GM08714 (cell line): Measurements from ENCODE around the gene NDFIP1.
A peak's percentile ranks its signal among the peaks of the same experiment; 100 is the strongest.

Experiments used
- H3K4me3 ChIP-seq: fragments of 200-500 bp; sonication (Bioruptor generic); 2 replicates; pipeline ENCODE4 v1.5.1; 2014; ENCODE audit warnings: mild to moderate bottlenecking, low read length, inconsistent platforms
- ZNF274 ChIP-seq: IDR thresholded peaks from 2 replicates; pipeline ENCODE4 v1.6.1; 2012; ENCODE audit warnings: mild to moderate bottlenecking, low read depth, low read length

NDFIP1 gene

GRCh38 chr5:142108432-142109330 lies at the start of gene NDFIP1:
Gene NDFIP1 (plus strand): TSS chr5:142108779. CDS start chr5:142108975, 196 bp downstream.
- peak within 1 kb of the TSS; percentile 78 for H3K4me3 ChIP-seq

GRCh38 chr5:142059304-142059940 lies 49.2 kb upstream of the NDFIP1 start:
- no peak overlapping the region for H3K4me3 ChIP-seq
- TF ChIP-seq ZNF274: no peak

More at GRCh38 chr5:142108432-142109330, at the start of gene NDFIP1:
- no peak for TF ChIP-seq ZNF274

GRCh38 chr5:142063376-142063775 lies 45.2 kb upstream of the NDFIP1 start:
- no peak overlapping the region for H3K4me3 ChIP-seq
- no peak for TF ChIP-seq ZNF274

GRCh38 chr5:142063878-142064331 lies 44.7 kb upstream of the NDFIP1 start:
- H3K4me3 ChIP-seq: no peak overlapping the region
- no peak for TF ChIP-seq ZNF274

GRCh38 chr5:142065273-142065672 lies 43.3 kb upstream of the NDFIP1 start:
- no peak overlapping the region for H3K4me3 ChIP-seq

GRCh38 chr5:142069606-142070399 lies 38.8 kb upstream of the NDFIP1 start:
- no peak for TF ChIP-seq ZNF274
- no peak overlapping the region for H3K4me3 ChIP-seq

More at GRCh38 chr5:142065273-142065672, 43.3 kb upstream of the NDFIP1 start:
- no peak for TF ChIP-seq ZNF274

- TF ChIP-seq ZNF274: no peak
- no peak overlapping the region for H3K4me3 ChIP-seq
Observed at GRCh38 chr5:142070734-142071133, 37.8 kb upstream of the NDFIP1 start.

- H3K4me3 ChIP-seq: no peak overlapping the region
- no peak for TF ChIP-seq ZNF274
Observed at GRCh38 chr5:142072488-142072887, 36.1 kb upstream of the NDFIP1 start.

- no peak overlapping the region for H3K4me3 ChIP-seq
- TF ChIP-seq ZNF274: no peak
Observed at GRCh38 chr5:142073362-142073988, 35.1 kb upstream of the NDFIP1 start.

- TF ChIP-seq ZNF274: no peak
- no peak overlapping the region for H3K4me3 ChIP-seq
Observed at GRCh38 chr5:142074006-142074405, 34.6 kb upstream of the NDFIP1 start.

- TF ChIP-seq ZNF274: no peak
- no peak overlapping the region for H3K4me3 ChIP-seq
Observed at GRCh38 chr5:142078221-142078620, 30.4 kb upstream of the NDFIP1 start.

- no peak for TF ChIP-seq ZNF274
- no peak overlapping the region for H3K4me3 ChIP-seq
Observed at GRCh38 chr5:142078706-142079105, 29.9 kb upstream of the NDFIP1 start.

- no peak for TF ChIP-seq ZNF274
- no peak overlapping the region for H3K4me3 ChIP-seq
Observed at GRCh38 chr5:142079306-142079721, 29.3 kb upstream of the NDFIP1 start.

GRCh38 chr5:142080248-142080647 lies 28.3 kb upstream of the NDFIP1 start:
- TF ChIP-seq ZNF274: no peak
- no peak overlapping the region for H3K4me3 ChIP-seq
